Measurements from ENCODE around the gene IGSF9. TPM values are rescaled to one million over a fixed set of nuclear protein-coding genes. Genes with fewer than 3 reads are reported as not detected.

IGSF9 gene
- total and polyA plus RNA-seq, 10 of the 15 experiments (the other 5 are each of a cell fraction or from before 2014, with no cell fraction given) = 0.04 to 0.07 TPM; not detected in 8

DNA sequence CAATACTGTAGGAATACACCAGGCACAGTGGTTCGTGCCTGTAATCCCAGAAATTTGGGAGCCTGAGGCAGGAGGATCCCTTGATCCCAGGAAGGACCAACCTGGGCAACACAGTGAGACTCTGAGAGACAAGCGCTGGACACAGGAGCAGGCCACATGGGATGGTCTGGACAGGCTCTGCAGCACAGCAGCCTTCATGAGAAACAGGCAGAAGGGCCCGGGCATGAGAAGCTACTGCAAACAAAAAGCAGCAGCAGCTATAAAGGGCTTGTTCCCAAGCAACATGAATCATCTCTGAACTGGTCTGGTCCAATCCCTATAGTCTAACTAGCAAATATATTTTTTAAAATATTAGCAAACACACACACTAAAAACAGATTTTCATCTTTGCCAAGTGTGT lies 44.2 kb upstream of the IGSF9 start (continued):
- TF ChIP-seq CHD2 (IDR thresholded peaks at IDR 0.05; ENCODE audit: borderline replicate concordance, low read depth, low read length) = no peak
- no peak for TF ChIP-seq SUPT20H (IDR thresholded peaks at IDR 0.05; ENCODE audit: borderline replicate concordance, control insufficient read depth, low read depth, low read length)
- no peak for TF ChIP-seq STAT1 (conservative IDR thresholded peaks at IDR 0.05)
- TF ChIP-seq, protein P1, sequence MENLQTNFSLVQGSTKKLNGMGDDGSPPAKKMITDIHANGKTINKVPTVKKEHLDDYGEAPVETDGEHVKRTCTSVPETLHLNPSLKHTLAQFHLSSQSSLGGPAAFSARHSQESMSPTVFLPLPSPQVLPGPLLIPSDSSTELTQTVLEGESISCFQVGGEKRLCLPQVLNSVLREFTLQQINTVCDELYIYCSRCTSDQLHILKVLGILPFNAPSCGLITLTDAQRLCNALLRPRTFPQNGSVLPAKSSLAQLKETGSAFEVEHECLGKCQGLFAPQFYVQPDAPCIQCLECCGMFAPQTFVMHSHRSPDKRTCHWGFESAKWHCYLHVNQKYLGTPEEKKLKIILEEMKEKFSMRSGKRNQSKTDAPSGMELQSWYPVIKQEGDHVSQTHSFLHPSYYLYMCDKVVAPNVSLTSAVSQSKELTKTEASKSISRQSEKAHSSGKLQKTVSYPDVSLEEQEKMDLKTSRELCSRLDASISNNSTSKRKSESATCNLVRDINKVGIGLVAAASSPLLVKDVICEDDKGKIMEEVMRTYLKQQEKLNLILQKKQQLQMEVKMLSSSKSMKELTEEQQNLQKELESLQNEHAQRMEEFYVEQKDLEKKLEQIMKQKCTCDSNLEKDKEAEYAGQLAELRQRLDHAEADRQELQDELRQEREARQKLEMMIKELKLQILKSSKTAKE (IDR thresholded peaks at IDR 0.05; ENCODE audit: low read depth, poor library complexity, severe bottlenecking) = no peak
- TF ChIP-seq CHD1 (IDR thresholded peaks at IDR 0.05; ENCODE audit: low read depth, low read length) = no peak
- TF ChIP-seq IKZF1 (conservative IDR thresholded peaks at IDR 0.05) = no peak
- TF ChIP-seq BRCA1 (IDR thresholded peaks at IDR 0.05; ENCODE audit: low read depth, low read length) = no peak
- no peak for TF ChIP-seq CBX3 (IDR thresholded peaks at IDR 0.05; ENCODE audit: borderline replicate concordance, low read depth)
- TF ChIP-seq, protein P2, sequence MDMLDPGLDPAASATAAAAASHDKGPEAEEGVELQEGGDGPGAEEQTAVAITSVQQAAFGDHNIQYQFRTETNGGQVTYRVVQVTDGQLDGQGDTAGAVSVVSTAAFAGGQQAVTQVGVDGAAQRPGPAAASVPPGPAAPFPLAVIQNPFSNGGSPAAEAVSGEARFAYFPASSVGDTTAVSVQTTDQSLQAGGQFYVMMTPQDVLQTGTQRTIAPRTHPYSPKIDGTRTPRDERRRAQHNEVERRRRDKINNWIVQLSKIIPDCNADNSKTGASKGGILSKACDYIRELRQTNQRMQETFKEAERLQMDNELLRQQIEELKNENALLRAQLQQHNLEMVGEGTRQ (IDR thresholded peaks at IDR 0.05; ENCODE audit: borderline replicate concordance, low read depth, low read length) = no peak

DNA sequence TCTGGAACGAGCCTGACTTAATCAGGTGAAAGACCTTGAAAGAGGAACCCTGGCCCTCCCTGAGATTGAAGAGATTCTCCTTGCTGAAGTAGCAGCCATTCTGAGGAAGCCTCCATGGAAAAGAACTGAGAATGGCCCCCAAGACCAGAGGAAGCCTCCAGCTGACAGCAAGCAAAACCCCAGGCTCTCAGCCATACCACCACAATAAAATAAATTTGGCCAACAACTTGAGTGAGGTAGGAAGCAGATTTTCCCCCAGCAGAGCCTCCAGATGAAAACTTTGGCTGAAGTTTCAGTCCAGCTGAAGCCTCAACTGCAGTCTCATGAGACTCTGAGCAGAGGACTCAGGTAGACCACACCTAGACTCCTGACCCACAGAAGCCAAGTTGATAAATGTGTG lies 42.6 kb upstream of the IGSF9 start:
- FAIRE-seq = no peak
- 0% methylated on average over 1 of the region's 1 CpG for WGBS (ENCODE audit: insufficient coverage, insufficient replicate concordance, low lambda C conversion rate, missing lambda C conversion rate)
- Histone ChIP-seq H3K9ac (ENCODE audit: control insufficient read depth, insufficient read depth, low read length) (no peak overlapping the region), H4K20me1 (ENCODE audit: control insufficient read depth, insufficient read depth) (no peaks in the 10 kb centered on the region), H3K9me3 (replicated peaks; ENCODE audit: control insufficient read depth, insufficient read depth, low read length) (no peaks in the 10 kb centered on the region), H3K4me2 (ENCODE audit: control insufficient read depth, insufficient read depth) (no peak overlapping the region), H3K4me1 (ENCODE audit: control insufficient read depth, insufficient read depth, low read length) (no peaks in the 10 kb centered on the region), H3K79me2 (ENCODE audit: control insufficient read depth, insufficient read depth, low read length) (no peaks in the 10 kb centered on the region), H2AFZ (ENCODE audit: control insufficient read depth, low read depth, low read length) (no peak overlapping the region), H3K4me3 (no peak overlapping the region), H3K27ac (ENCODE audit: control insufficient read depth, insufficient read depth) (no peak overlapping the region), H3K36me3 (ENCODE audit: control insufficient read depth in 2 of 2, insufficient read depth in 2 of 2, low read length in 1 of 2) (no peaks in the 10 kb centered on the region), H3K27me3 (replicated peaks in 1 of 2; ENCODE audit: control insufficient read depth in 2 of 2, insufficient read depth in 2 of 2, low read length in 1 of 2) (peaks cover 0 to 2% of the 10 kb centered on the region in 2 experiments; a peak in 1 of 4 replicates)
- no peak for DNase-seq (ENCODE audit: low read depth, low spot score)
- no peak for TF ChIP-seq FOXK2 (IDR thresholded peaks at IDR 0.05)
- no TSS peak for BruUV-seq (replicated peaks)
- in situ Hi-C loops (cut with MboI) (no loop called here), intact Hi-C loops (cut with micrococcal nuclease; ENCODE audit: unreplicated experiment) (no loop called here)
- RAD21 ChIA-PET (ENCODE audit: unreplicated experiment) = no interaction called here
- POLR2A ChIA-PET = no interaction called here
- no peak for ATAC-seq
- CTCF ChIA-PET = interaction anchor here (3.2 kb wide), 1 partner anchor 19 kb away, joined by 27 read pairs; no protein-coding TSS in a partner anchor
- SMC1A ChIA-PET (ENCODE audit: uncharacterized antibody, unreplicated experiment) = no interaction called here
